Cardiac fibroblast (primary cell): Measurements from ENCODE around the gene PCNX2.

ENCODE experiments used
- DNase-seq, 2 donors: peaks; one replicate each; pipeline versions ENCODE4 v3.0.0 to v3.0.0-alpha.2; 2010; ENCODE audit warnings: low read depth in 2 of 2
- H3K4me3 ChIP-seq, 2 donors: replicated peaks in 1 of 2; 1 replicate in 1 of 2; 2 replicates in 1 of 2; pipeline ENCODE4 v1.5.1; 2011; ENCODE audit warnings: low read depth in 2 of 2, low read length in 2 of 2, mild to moderate bottlenecking in 2 of 2, moderate library complexity in 1 of 2
- CTCF ChIP-seq: IDR thresholded peaks from one replicate; pipeline ENCODE4 v1.5.1; 2011; ENCODE audit warnings: low read depth, mild to moderate bottlenecking, low read length, inconsistent platforms

The PCNX2 gene

GRCh38 chr1:233215135-233215760, 80.3 kb downstream of the PCNX2 start:
- no peak for TF ChIP-seq CTCF
- H3K4me3 ChIP-seq: no peak overlapping the region
- no peak for DNase-seq

- no peak for TF ChIP-seq CTCF
- H3K4me3 ChIP-seq: no peak overlapping the region
- no peak for DNase-seq
Observed at GRCh38 chr1:233211595-233211994, 83.9 kb downstream of the PCNX2 start.

- no peak for DNase-seq
- no peak overlapping the region for H3K4me3 ChIP-seq
- no peak for TF ChIP-seq CTCF
Observed at GRCh38 chr1:233211106-233211505, 84.4 kb downstream of the PCNX2 start.

GRCh38 chr1:233209481-233209880, 86.0 kb downstream of the PCNX2 start:
- no peak overlapping the region for H3K4me3 ChIP-seq
- TF ChIP-seq CTCF: no peak
- DNase-seq: peak in 1 of 2 donors; percentile 47

GRCh38 chr1:233208687-233209086, 86.8 kb downstream of the PCNX2 start:
- DNase-seq: no peak
- H3K4me3 ChIP-seq: no peak overlapping the region
- no peak for TF ChIP-seq CTCF

- no peak for DNase-seq
- no peak for TF ChIP-seq CTCF
- H3K4me3 ChIP-seq: no peak overlapping the region
Observed at GRCh38 chr1:233197940-233198339, 97.6 kb downstream of the PCNX2 start.

GRCh38 chr1:233193741-233194140, 101.8 kb downstream of the PCNX2 start:
- no peak for TF ChIP-seq CTCF
- H3K4me3 ChIP-seq: no peak overlapping the region
- DNase-seq: no peak
